Smooth muscle cell (in vitro differentiated cells): ENCODE measurements around the gene MYLK. TPM values are rescaled to one million over a fixed set of nuclear protein-coding genes. Genes with fewer than 3 reads are reported as not detected.

Experiments
- DNase-seq: peaks from one replicate; lab custom pipeline; 2025; ENCODE audit not compliant: unreplicated experiment; lab: John Stamatoyannopoulos, UW
- H2AFZ ChIP-seq: fragments of 200-600 bp; sonication (generic); 2 replicates; pipeline ENCODE4 v1.6.0; 2016; ENCODE audit warnings: antibody characterized with exemption, low read depth, mild to moderate bottlenecking
- H3F3A ChIP-seq: fragments of 200-600 bp; sonication (generic); 2 replicates; pipeline ENCODE4 v1.6.0; 2017; ENCODE audit warnings: antibody characterized with exemption, low read depth
- H3K27ac ChIP-seq: fragments of 200-600 bp; sonication (generic); 2 replicates; pipeline ENCODE4 v1.5.1; 2016; ENCODE audit warnings: low read depth, mild to moderate bottlenecking
- H3K27me3 ChIP-seq: fragments of 200-600 bp; sonication (generic); 2 replicates; pipeline ENCODE4 v1.6.1; 2016; ENCODE audit warnings: low read depth, mild to moderate bottlenecking
- H3K36me3 ChIP-seq: fragments of 200-600 bp; sonication (generic); 2 replicates; pipeline ENCODE4 v1.5.1; 2016; ENCODE audit warnings: low read depth
- H3K4me1 ChIP-seq: fragments of 200-600 bp; sonication (generic); 2 replicates; pipeline ENCODE4 v1.5.1; 2016; ENCODE audit warnings: low read depth
- H3K4me2 ChIP-seq: fragments of 200-600 bp; sonication (generic); 2 replicates; pipeline ENCODE4 v1.6.0; 2016; ENCODE audit warnings: mild to moderate bottlenecking
- H3K4me3 ChIP-seq: fragments of 200-600 bp; sonication (generic); 2 replicates; pipeline ENCODE4 v1.5.1; 2016; ENCODE audit warnings: mild to moderate bottlenecking
- H3K79me2 ChIP-seq: fragments of 200-600 bp; sonication (generic); 2 replicates; pipeline ENCODE4 v1.6.0; 2016; ENCODE audit warnings: low read depth, mild to moderate bottlenecking
- H3K9ac ChIP-seq: fragments of 200-600 bp; sonication (generic); 2 replicates; pipeline ENCODE4 v1.6.0; 2016; ENCODE audit warnings: low read depth
- H3K9me3 ChIP-seq: fragments of 200-600 bp; sonication (generic); replicated peaks from 2 replicates; pipeline ENCODE4 v1.5.1; 2016; ENCODE audit warnings: low read depth
- H4K20me1 ChIP-seq: fragments of 200-600 bp; sonication (generic); 2 replicates; pipeline ENCODE4 v1.6.0; 2016; ENCODE audit warnings: low read depth
- CTCF ChIP-seq: fragments of 200-600 bp; sonication (generic); IDR thresholded peaks from 2 replicates; pipeline ENCODE4 v1.5.1; 2017; ENCODE audit warnings: borderline replicate concordance, mild to moderate bottlenecking, antibody characterized with exemption; ENCODE audit not compliant: insufficient read depth, poor library complexity, severe bottlenecking
- WGBS: methylation state at CpG from one replicate; pipeline ENCODE4 v1.1.7; 2016; ENCODE audit warnings: low lambda C conversion rate; 5-methylcytosine and 5-hydroxymethylcytosine counted together
- polyA plus RNA-seq: library from polyadenylated mRNA; unstranded; fragments of >200 nt; fragmentation: Nextera tagmentation; extraction: Ambion mirVana; gene quantifications from 2 replicates; pipeline ENCODE4 v1.2.1, GENCODE V29; 2016
- total RNA-seq: library from RNA; depleted of rRNA; stranded (reverse); fragments of >200 nt; gene quantifications from 2 replicates; pipeline ENCODE4 v1.2.3, GENCODE V29; 2014

Gene MYLK
- total and polyA plus RNA-seq, 2 experiments from 2014 or later, result 13.6 to 25.5 TPM

GRCh38 chr3:123695152-123695551, 189.0 kb downstream of the MYLK start:
- Histone ChIP-seq H3F3A (no peaks in the 10 kb centered on the region), H3K79me2 (no peaks in the 10 kb centered on the region), H3K9me3 (no peaks in the 10 kb centered on the region), H3K4me3 (no peak overlapping the region), H3K9ac (no peak overlapping the region), H2AFZ (no peak overlapping the region), H3K36me3 (no peaks in the 10 kb centered on the region), H3K4me1 (peaks cover 21% of the 10 kb centered on the region), H3K27ac (no peak overlapping the region), H4K20me1 (no peaks in the 10 kb centered on the region), H3K27me3 (no peaks in the 10 kb centered on the region), H3K4me2 (peak overlapping the region; percentile 25)
- no peak for DNase-seq
- 63% methylated on average over 2 of the region's 2 CpGs for WGBS
- TF ChIP-seq CTCF, result no peak

- Histone ChIP-seq H3K27ac (peak overlapping the region; percentile 5), H3K9ac (no peak overlapping the region), H3K79me2 (no peaks in the 10 kb centered on the region), H3K27me3 (no peaks in the 10 kb centered on the region), H2AFZ (no peak overlapping the region), H3K9me3 (no peaks in the 10 kb centered on the region), H3F3A (no peaks in the 10 kb centered on the region), H3K4me2 (peak overlapping the region; percentile 25), H3K4me3 (no peak overlapping the region), H3K36me3 (no peaks in the 10 kb centered on the region), H3K4me1 (peaks cover 21% of the 10 kb centered on the region), H4K20me1 (no peaks in the 10 kb centered on the region)
- no peak for DNase-seq
- TF ChIP-seq CTCF, result no peak
- WGBS, result 63% methylated on average over 6 of the region's 6 CpGs
Observed at GRCh38 chr3:123694366-123695087, 189.6 kb downstream of the MYLK start.

GRCh38 chr3:123693584-123694190, 190.4 kb downstream of the MYLK start:
- H4K20me1 ChIP-seq, result no peaks in the 10 kb centered on the region
- H2AFZ ChIP-seq, result no peak overlapping the region
- no peak overlapping the region for H3K27ac ChIP-seq
- TF ChIP-seq CTCF, result no peak
- H3K9ac ChIP-seq, result no peak overlapping the region
- no peaks in the 10 kb centered on the region for H3K79me2 ChIP-seq
- H3K4me1 ChIP-seq, result peaks cover 21% of the 10 kb centered on the region
- WGBS, result 95% methylated on average over 2 of the region's 2 CpGs
- H3F3A ChIP-seq, result no peaks in the 10 kb centered on the region
- H3K4me3 ChIP-seq, result no peak overlapping the region
- no peaks in the 10 kb centered on the region for H3K36me3 ChIP-seq
- no peaks in the 10 kb centered on the region for H3K27me3 ChIP-seq
- peak overlapping the region; percentile 25 for H3K4me2 ChIP-seq
- H3K9me3 ChIP-seq, result no peaks in the 10 kb centered on the region
- DNase-seq, result no peak
